GM12878 (cell line): ENCODE measurements around the gene CSPG5.

ENCODE experiments used
- EP300 ChIP-seq, 2 experiments: fragments of 150-350 bp in 1 of 2; IDR thresholded peaks; 2 replicates each; pipeline ENCODE4 v1.6.1; 2011 to 2012; ENCODE audit warnings: low read depth in 2 of 2, low read length in 2 of 2, borderline replicate concordance in 1 of 2, improper control_type of control experiment in 1 of 2, inconsistent platforms in 1 of 2; ENCODE audit not compliant: control insufficient read depth in 1 of 2
- EZH2 ChIP-seq: IDR thresholded peaks from 2 replicates; pipeline ENCODE4 v1.6.1; 2012; ENCODE audit warnings: low read depth, mild to moderate bottlenecking, control low read depth, inconsistent platforms, low read length, borderline replicate concordance; ENCODE audit not compliant: control insufficient read depth
- HDAC6 ChIP-seq: fragments of 200-600 bp; sonication (generic); IDR thresholded peaks from one replicate; pipeline ENCODE4 v1.8.0; 2017; ENCODE audit warnings: antibody characterized with exemption; ENCODE audit not compliant: unreplicated experiment
- LARP7 ChIP-seq: fragments of 450-650 bp; IDR thresholded peaks from 2 replicates; pipeline ENCODE4 v1.6.1; 2017; ENCODE audit warnings: mild to moderate bottlenecking
- POLR2A ChIP-seq: IDR thresholded peaks from 2 replicates; pipeline ENCODE4 v1.6.1; 2011; ENCODE audit warnings: low read depth, mild to moderate bottlenecking, low read length
- RAD21 ChIP-seq: IDR thresholded peaks from 2 replicates; pipeline ENCODE4 v1.6.1; 2011; ENCODE audit warnings: mild to moderate bottlenecking, low read depth, low read length, moderate library complexity; ENCODE audit not compliant: insufficient read depth
- TF ChIP-seq, protein P1 (sequence below): fragments of 450-650 bp; formaldehyde crosslinking; IDR thresholded peaks from 2 replicates; pipeline ENCODE4 v1.4.0; 2022; ENCODE audit warnings: mild to moderate bottlenecking, moderate library complexity
- TF ChIP-seq, protein P2 (sequence below): IDR thresholded peaks from 2 replicates; pipeline ENCODE4 v1.6.1; 2011; ENCODE audit warnings: low read depth, low read length, improper control_type of control experiment, borderline replicate concordance
- TF ChIP-seq, protein P3 (sequence below), 3 experiments: IDR thresholded peaks in 2 of 3; conservative IDR thresholded peaks in 1 of 3; 2 replicates each; pipeline ENCODE4 v1.5.1; 2011; ENCODE audit warnings: low read depth in 3 of 3, low read length in 3 of 3, mild to moderate bottlenecking in 3 of 3, control low read depth in 2 of 3, moderate library complexity in 2 of 3, inconsistent platforms in 1 of 3, mixed read lengths in 1 of 3; ENCODE audit not compliant: control insufficient read depth in 2 of 3, insufficient read depth in 1 of 3; ENCODE audit errors: extremely low read depth in 1 of 3

DNA sequence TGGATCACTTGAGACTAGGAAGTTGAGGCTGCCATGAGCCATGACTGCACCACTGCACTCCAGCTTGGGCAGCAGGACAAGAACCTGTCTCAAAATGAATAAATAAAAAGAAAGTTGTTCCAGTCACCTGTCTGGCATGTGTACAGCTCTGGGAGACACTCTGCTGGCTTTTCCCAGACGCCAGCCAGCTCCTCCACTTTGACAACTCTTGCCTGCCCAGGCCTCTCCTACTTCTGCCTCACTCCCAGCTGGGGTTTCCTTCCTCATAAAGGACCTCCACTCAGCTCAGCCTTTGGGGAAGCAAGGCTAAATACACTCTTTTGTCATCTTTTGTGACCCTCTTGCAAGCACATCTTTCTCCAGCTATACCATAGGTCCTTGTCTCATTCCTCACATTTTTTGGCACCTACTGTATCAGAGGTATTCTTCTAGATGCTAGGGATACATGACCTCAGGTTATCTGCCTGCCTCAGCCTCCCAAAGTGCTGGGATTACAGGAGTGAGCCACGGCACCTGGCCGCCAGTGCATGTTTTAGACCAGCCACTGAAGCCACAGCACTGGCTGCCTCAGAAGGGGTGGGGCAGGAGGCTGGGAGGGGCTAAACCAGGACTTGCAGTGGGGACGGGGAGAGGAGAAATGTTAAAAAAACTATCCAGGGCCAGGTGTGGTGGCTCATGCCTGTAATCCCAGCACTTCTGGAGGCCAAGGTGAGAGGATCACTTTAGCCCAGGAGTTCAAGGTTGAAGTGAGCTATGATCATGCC, 55.2 kb downstream of the CSPG5 start:
- TF ChIP-seq RAD21 (no peak), HDAC6 (no peak), POLR2A (no peak), LARP7 (no peak), EZH2 (no peak), EP300 (IDR thresholded peaks at IDR 0.05; ENCODE audit: borderline replicate concordance in 1 of 2, control insufficient read depth in 1 of 2, low read depth in 2 of 2, low read length in 2 of 2) (no peak)
- TF ChIP-seq, protein P1, sequence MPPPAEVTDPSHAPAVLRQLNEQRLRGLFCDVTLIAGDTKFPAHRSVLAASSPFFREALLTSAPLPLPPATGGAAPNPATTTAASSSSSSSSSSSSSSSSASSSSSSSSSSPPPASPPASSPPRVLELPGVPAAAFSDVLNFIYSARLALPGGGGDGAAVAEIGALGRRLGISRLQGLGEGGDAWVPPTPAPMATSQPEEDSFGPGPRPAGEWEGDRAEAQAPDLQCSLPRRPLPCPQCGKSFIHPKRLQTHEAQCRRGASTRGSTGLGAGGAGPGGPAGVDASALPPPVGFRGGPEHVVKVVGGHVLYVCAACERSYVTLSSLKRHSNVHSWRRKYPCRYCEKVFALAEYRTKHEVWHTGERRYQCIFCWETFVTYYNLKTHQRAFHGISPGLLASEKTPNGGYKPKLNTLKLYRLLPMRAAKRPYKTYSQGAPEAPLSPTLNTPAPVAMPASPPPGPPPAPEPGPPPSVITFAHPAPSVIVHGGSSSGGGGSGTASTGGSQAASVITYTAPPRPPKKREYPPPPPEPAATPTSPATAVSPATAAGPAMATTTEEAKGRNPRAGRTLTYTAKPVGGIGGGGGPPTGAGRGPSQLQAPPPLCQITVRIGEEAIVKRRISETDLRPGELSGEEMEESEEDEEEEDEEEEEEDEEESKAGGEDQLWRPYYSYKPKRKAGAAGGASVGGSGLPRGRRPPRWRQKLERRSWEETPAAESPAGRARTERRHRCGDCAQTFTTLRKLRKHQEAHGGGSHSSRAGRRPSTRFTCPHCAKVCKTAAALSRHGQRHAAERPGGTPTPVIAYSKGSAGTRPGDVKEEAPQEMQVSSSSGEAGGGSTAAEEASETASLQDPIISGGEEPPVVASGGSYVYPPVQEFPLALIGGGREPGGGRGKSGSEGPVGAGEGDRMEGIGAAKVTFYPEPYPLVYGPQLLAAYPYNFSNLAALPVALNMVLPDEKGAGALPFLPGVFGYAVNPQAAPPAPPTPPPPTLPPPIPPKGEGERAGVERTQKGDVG = no peak
- TF ChIP-seq, protein P2, sequence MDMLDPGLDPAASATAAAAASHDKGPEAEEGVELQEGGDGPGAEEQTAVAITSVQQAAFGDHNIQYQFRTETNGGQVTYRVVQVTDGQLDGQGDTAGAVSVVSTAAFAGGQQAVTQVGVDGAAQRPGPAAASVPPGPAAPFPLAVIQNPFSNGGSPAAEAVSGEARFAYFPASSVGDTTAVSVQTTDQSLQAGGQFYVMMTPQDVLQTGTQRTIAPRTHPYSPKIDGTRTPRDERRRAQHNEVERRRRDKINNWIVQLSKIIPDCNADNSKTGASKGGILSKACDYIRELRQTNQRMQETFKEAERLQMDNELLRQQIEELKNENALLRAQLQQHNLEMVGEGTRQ = no peak
- TF ChIP-seq, protein P3, sequence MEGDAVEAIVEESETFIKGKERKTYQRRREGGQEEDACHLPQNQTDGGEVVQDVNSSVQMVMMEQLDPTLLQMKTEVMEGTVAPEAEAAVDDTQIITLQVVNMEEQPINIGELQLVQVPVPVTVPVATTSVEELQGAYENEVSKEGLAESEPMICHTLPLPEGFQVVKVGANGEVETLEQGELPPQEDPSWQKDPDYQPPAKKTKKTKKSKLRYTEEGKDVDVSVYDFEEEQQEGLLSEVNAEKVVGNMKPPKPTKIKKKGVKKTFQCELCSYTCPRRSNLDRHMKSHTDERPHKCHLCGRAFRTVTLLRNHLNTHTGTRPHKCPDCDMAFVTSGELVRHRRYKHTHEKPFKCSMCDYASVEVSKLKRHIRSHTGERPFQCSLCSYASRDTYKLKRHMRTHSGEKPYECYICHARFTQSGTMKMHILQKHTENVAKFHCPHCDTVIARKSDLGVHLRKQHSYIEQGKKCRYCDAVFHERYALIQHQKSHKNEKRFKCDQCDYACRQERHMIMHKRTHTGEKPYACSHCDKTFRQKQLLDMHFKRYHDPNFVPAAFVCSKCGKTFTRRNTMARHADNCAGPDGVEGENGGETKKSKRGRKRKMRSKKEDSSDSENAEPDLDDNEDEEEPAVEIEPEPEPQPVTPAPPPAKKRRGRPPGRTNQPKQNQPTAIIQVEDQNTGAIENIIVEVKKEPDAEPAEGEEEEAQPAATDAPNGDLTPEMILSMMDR (IDR thresholded peaks at IDR 0.05 in 2 of 3, conservative IDR thresholded peaks at IDR 0.05 in 1 of 3; ENCODE audit: control insufficient read depth in 2 of 3, extremely low read depth in 1 of 3, insufficient read depth in 1 of 3, low read depth in 3 of 3, low read length in 3 of 3) = no peak
